ENCODE results near the gene DDX27. TPM values are rescaled to one million over a fixed set of nuclear protein-coding genes. Genes with fewer than 3 reads are reported as not detected.

The DDX27 gene
- total RNA-seq, 4 donors from 2014 or later: 19.8 to 35.7 (median 30.8) TPM

GRCh38 chr20:49229381-49229780 lies 10.2 kb downstream of the DDX27 start:
- TF ChIP-seq POLR2A (IDR thresholded peaks at IDR 0.05): no peak
- TF ChIP-seq, protein P1, sequence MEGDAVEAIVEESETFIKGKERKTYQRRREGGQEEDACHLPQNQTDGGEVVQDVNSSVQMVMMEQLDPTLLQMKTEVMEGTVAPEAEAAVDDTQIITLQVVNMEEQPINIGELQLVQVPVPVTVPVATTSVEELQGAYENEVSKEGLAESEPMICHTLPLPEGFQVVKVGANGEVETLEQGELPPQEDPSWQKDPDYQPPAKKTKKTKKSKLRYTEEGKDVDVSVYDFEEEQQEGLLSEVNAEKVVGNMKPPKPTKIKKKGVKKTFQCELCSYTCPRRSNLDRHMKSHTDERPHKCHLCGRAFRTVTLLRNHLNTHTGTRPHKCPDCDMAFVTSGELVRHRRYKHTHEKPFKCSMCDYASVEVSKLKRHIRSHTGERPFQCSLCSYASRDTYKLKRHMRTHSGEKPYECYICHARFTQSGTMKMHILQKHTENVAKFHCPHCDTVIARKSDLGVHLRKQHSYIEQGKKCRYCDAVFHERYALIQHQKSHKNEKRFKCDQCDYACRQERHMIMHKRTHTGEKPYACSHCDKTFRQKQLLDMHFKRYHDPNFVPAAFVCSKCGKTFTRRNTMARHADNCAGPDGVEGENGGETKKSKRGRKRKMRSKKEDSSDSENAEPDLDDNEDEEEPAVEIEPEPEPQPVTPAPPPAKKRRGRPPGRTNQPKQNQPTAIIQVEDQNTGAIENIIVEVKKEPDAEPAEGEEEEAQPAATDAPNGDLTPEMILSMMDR (IDR thresholded peaks at IDR 0.05): no peak
- intact Hi-C loops (cut with DNase I): no loop called here
- no peak overlapping the region for H3K27ac ChIP-seq
- no peaks in the 10 kb centered on the region for H3K4me1 ChIP-seq
- no peak overlapping the region for H3K4me3 ChIP-seq
- DNase-seq: no peak
- H3K36me3 ChIP-seq: peaks cover 40 to 99% (median 70%) of the 10 kb centered on the region in 3 donors
- no peaks in the 10 kb centered on the region for H3K9me3 ChIP-seq
- no peaks in the 10 kb centered on the region for H3K27me3 ChIP-seq
- 87 to 100% methylated on average over 2 of the region's 2 CpGs for WGBS, 2 donors

DNA sequence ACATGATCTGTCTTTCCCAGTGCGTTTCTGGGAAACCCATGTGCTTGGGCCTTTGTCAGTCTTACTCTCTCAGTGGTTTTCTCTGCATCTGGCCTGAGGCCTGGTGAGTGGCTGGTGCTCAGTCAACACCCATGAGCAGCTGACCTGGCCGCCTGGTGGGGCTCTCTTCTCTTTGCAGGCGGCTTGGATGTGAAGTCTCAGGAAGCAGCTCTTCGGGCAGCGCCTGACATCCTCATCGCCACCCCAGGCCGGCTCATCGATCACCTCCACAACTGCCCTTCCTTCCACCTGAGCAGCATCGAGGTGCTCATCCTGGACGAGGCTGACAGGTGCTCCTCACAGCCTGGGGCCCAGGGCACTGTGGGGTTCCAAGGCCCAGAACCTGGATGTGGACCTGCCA lies 10.8 kb downstream of the DDX27 start:
- intact Hi-C loops (cut with DNase I): no loop called here
- WGBS, 2 donors: 88% methylated on average over 4 of the region's 10 CpGs; no CpG with 5 or more reads in 1 of the 2 donors
- H3K27ac ChIP-seq: peak overlapping the region in 2 of 4 donors; percentile 9 to 28
- TF ChIP-seq, protein P1 (IDR thresholded peaks at IDR 0.05): no peak
- no peak for TF ChIP-seq POLR2A (IDR thresholded peaks at IDR 0.05)
- peaks cover 43 to 99% (median 70%) of the 10 kb centered on the region in 3 donors for H3K36me3 ChIP-seq
- DNase-seq: no peak
- no peaks in the 10 kb centered on the region for H3K9me3 ChIP-seq
- no peaks in the 10 kb centered on the region for H3K4me1 ChIP-seq
- H3K27me3 ChIP-seq: no peaks in the 10 kb centered on the region
- no peak overlapping the region for H3K4me3 ChIP-seq

DNA sequence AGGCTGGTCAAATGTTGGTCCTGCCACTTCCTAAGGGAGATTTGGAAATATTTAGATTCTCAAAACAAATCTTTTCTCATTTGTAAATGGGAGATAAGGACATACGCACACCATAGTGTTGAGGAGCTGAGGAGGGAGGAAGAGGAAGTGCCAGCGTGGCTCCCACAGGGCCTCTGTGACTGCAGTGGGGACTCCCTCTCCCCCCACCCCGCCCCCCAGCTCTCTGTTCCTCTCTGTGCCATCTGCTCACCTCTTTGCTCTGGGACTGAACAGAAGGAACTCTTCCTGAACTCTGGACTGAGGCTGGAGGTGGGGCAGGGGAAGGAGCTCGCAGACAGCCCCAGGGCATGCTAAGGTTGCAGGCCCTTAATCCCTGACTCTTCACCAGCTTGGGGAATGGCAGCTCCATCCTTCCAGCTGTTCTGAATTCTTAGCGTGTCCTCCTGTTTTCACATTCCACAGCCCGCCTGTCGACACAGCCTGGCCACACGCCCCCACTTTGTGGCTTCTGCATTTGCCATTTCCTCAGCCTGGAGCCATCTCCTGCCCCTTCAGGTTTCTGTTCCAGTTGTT lies 11.4 kb downstream of the DDX27 start:
- Histone ChIP-seq H3K4me3 (no peak overlapping the region), H3K9me3 (no peaks in the 10 kb centered on the region), H3K36me3 (peaks cover 41 to 99% (median 69%) of the 10 kb centered on the region in 3 donors), H3K4me1 (no peaks in the 10 kb centered on the region), H3K27me3 (no peaks in the 10 kb centered on the region), H3K27ac (peak overlapping the region in 1 of 4 donors; percentile 9)
- 60 to 67% methylated on average over 8 of the region's 8 CpGs for WGBS, 2 donors
- no peak for TF ChIP-seq POLR2A (IDR thresholded peaks at IDR 0.05)
- TF ChIP-seq, protein P1 (IDR thresholded peaks at IDR 0.05): no peak
- intact Hi-C loops (cut with DNase I): no loop called here
- DNase-seq: no peak

- intact Hi-C loops (cut with DNase I): no loop called here
- H3K36me3 ChIP-seq: peaks cover 33 to 99% (median 67%) of the 10 kb centered on the region in 3 donors
- 65 to 68% methylated on average over 7 of the region's 7 CpGs for WGBS, 2 donors
Observed at GRCh38 chr20:49231471-49231870, 12.3 kb downstream of the DDX27 start.

DNA sequence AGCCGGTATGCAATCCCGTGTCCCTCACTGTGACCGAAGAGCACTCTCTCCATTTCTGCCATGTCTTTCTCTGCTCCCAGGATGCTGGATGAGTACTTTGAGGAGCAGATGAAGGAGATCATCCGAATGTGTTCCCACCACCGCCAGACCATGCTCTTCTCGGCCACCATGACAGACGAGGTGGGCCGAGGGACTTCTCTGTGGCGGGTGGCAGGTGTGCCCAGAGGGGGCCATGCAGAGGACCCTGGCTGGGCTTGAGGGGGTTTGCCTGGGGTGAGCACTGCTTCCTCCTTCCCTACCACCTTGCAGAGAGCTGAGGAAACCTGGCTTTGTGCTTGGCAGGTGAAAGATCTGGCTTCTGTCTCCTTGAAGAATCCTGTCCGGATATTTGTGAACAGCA lies 14.0 kb downstream of the DDX27 start:
- Histone ChIP-seq H3K27ac (no peak overlapping the region), H3K4me1 (no peaks in the 10 kb centered on the region), H3K27me3 (no peaks in the 10 kb centered on the region), H3K4me3 (no peak overlapping the region), H3K9me3 (no peaks in the 10 kb centered on the region), H3K36me3 (peaks cover 37 to 100% (median 72%) of the 10 kb centered on the region in 3 donors)
- no peak for TF ChIP-seq POLR2A (IDR thresholded peaks at IDR 0.05)
- TF ChIP-seq, protein P1 (IDR thresholded peaks at IDR 0.05): no peak
- DNase-seq: no peak
- intact Hi-C loops (cut with DNase I): no loop called here
- 86 to 90% methylated on average over 6 to 8 of the region's 10 CpGs for WGBS, 2 donors

More at GRCh38 chr20:49231471-49231870, 12.3 kb downstream of the DDX27 start:
- TF ChIP-seq, protein P1 (IDR thresholded peaks at IDR 0.05): no peak
- TF ChIP-seq POLR2A (IDR thresholded peaks at IDR 0.05): no peak
- H3K4me3 ChIP-seq: no peak overlapping the region
- H3K4me1 ChIP-seq: no peaks in the 10 kb centered on the region
- no peaks in the 10 kb centered on the region for H3K27me3 ChIP-seq
- DNase-seq: no peak
- H3K9me3 ChIP-seq: no peaks in the 10 kb centered on the region
- H3K27ac ChIP-seq: no peak overlapping the region

Measured in esophagus squamous epithelium (tissue), 5 donors.